HG02840 (cell line): ENCODE data around the gene MRPL14.

ENCODE experiments used
- ATAC-seq: cut with Tn5 transposase; IDR thresholded peaks from one replicate; pipeline ENCODE4 v1.9.1; 2021; ENCODE audit warnings: mild to moderate bottlenecking, moderate library complexity, moderate number of reproducible peaks; ENCODE audit not compliant: unreplicated experiment, low FRiP score

MRPL14 gene

DNA sequence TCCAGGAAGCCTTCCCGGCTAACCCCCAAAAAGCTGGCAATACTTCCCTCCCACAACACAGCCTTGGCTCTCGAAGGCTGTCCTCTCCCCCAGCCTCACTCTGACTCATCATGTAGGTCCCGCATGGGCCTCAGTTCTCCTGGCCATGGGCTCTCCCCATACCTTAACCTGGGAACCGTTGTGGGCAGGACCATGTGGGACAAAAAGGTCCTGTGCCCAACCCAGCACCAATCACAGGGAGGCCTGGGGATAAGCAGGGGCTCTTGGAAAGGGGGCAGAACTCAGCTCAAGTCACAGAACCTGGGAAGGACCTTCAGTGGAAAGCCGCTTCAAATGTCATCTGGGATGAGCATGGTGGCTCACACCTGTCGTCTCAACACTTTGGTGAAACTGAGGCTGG is 45.5 kb downstream of the MRPL14 start:
- no peak for ATAC-seq

DNA sequence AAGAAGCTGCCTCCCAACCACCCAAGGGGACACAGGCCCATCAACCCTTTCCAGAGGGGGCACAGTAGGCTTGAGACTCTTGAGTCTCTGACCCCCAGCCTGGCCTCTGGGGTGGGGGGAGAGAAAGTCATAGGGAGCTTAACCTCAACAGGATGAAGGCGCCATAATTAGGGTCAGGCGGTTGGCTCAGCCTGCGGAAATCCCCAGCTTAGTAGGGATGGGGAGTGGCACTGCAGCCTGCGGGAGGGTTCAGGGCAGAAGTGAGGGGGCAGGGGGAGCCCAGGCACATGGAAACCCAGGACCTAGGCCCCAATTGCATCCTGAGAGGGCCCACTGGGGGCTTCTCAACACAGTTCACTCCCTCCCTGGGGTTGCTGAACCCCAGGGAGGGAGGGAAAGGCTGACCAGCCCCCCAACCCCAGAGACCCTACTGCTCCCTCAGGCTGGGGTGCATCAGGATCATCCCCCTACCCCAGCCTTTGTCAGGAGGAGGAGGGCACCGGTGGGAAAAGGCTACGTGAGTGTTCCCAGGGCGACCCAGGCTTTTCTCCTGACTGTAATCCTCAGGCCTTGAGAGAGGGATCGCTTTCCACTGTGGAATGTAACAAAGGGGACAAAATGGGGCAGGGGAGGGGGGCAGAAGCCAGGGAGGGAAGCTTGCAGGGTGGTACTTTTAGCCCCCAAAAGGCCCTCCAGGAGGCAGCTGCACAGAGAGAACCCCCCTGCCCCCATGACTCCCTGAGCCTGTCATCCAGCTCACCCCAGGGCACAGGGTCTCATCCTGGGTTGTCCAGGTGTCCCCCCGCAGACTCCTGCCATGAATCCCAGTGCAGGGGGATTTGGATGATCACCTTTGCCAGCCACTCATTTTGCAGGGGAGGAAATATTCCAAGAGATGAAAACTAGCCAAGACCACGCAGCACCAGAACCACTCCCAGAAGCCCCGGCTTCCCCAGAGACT is 46.4 kb downstream of the MRPL14 start:
- ATAC-seq: no peak

DNA sequence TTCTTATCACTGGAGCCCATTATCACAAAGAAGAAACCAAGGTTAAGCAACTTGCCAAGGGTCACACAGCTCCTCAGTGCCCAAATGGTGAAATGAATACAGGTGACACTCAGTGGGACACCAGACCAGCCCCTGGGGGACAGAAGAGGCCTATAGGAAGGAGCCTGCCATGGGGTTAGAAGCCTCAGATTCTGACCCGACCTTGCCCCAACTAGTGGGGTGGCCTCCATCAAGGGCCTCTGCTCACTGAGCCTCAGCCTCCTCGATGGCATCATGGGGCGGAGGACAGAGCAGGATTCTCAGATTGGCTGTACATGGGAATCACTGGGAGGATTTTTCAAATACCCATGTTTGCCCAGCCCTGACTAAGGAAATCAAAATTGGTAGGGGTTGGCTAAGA is 47.6 kb downstream of the MRPL14 start:
- ATAC-seq: no peak

DNA sequence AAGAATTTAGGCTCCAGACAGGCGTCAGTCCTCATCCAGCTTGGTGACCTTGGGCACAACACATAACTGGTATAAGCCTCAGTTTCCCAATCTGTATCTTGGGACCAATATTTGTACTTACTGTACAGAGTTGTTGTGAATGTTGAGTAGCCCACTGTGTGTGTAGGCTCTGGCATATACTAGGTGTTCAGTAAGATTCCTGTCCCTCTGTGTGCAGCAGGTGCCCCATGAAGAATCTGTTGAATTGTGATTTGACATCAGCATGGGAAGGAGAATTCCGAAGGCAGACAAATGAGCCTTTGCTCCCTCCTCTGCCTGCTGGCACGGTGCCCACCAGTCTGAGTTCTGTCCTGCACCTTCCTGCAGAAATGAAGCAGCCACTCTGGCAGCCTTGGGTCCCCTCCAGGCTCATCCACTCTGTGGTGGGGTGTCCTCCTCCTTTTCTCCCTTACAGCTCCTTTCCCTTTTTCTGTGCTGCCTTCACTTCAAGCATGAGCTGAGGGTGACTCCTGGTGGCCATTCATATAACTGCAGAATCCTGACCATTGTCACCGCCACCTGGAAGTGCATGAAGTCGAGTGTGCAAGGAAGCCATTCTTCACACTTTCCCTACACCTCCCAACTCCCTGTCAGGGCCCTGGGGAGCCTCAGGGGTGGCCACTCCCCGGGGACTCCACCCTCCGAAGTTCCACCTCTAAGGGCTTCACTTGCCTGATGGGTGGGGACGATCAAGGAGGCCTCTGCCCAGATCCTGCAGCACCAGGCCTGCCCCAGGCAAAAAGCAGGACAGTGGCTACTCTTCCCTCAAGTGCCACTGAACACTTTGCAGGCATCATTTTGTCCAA is 48.2 kb downstream of the MRPL14 start:
- no peak for ATAC-seq

DNA sequence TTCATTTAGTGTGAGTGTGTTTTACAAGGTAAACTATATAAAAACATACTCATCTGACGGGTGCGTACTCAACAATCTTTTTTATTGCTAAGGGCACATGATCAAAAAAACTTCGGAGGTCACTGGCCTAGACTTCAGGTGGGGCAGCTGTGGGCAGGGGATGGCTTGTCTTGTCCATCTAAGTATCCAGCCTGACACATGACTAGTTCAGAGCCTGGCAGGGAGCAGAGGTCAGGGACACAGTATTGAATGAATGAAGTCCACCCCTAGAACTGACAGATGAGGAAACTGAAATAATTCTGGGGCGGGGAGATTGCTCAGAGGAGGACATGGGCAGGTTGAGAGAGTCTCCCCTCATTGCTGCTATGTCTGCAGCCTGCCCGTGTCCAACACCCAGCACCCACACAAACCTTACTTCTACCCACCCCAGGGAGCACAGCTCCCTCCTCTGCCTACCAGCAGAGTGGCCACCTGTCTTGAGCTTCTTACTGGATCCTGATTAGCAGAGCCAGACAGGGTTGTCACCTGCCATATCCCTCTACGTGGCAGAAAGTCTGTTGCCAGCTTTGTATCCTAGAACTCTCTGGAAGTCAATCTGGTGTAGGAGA is 48.9 kb downstream of the MRPL14 start:
- ATAC-seq: no peak

DNA sequence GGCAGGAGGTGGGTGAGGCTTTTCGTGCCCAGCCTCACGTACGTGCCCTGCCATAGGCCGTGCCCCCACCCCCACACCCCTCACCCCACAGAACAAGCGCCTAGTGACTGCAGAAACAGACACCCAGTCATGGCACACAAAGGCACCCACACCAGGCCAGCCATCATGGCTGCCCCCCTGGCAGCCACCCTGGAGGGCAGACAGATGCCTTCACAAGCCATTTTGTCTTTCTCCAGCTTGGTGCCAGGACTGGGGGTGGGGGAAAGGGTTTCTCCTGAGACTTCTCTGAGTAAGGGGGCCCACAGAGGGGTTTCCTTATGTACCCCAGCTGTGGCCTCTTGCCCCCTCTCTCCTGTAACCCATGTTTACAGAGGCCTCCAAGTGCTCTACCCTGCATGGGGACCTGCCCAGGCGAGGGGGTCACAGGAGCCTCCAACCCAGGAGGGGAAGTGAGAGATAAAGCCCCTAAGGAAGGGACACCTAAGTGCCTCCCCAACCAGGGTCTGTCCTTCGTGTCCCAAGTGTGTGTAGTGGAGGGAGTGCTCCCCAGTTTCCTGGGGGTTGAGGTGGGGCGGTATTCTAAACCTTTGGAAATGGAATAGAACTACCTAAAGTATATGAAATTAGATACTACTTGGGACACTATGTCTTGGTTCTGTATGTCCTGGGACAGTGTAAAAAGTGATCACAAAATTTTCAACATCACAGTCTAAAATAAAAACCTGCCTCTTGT is 49.9 kb downstream of the MRPL14 start:
- ATAC-seq: no peak

DNA sequence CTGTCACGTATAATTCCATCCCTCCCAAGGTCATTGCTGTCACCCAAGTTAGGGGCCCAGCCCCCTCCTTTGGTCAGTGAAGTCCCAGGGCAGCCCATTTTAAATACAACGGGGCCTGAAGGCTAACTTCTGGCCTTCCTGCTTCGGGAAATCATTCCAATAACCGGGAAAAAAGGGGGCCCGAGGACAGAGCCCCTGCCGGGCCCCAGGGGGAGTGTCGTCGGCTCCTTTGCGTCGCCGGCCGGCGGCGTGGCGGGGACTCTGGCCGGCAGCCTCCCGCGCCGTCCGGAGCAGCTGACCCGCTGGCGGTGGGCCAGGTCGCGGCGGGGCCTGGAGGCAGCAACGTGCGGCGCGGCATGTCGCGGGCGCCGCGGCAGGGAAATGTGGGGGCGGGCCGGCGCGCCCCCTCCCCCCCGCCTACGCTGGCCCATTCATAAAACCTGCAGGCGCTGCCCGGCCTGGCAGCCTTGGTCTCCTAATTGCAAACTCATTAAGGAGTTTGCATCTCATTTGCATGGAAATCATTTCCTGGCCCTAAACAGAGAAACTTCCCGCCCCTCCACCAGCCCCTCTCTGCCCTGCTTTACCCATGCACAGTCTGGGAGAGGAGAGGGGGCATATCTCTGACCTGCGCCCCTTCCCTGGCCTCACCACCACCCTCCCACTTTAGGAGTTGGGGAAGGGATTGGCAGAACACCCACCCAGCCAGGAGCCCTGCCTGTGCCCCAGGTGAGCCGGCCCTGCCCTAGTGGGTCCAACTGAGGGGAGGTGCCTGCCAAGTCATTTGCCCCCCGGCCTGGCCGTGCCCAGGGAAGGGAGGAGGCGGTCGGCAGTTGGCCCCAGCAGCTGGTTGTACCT is 50.7 kb downstream of the MRPL14 start:
- no peak for ATAC-seq

DNA sequence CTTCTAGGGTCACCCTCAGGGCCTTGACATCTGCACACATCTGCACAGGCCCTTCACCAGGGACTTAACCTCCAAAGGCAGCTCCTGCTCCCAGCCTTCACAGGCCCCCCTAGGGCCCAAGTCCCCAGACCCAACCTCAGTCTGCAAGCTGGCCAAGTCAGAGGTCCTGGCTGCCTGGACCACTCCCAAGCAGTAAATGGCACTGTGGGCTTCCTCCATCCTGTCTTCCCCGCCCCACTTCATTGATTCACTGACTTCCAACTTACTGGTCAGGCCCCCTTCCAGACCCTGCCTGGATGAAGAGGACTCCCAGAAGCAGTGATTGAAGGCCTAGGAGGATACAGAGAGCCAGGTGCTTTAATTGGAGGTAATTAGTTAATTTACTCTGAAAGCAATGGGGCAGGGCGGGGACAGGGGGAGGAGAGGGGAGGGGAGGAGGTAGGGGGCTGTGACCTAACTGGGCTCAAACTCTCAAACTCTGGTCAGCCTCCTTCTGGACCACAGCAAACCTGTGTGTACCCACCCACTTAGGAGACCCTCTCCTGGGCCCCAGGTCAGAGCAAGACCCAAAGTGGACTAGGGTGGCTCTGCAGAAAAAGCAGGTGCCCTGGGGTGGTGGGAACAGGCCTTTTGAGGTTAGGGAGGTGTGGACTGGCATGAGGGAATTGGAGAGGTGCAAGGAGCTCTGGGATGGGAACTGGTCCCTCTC is 51.5 kb downstream of the MRPL14 start:
- ATAC-seq: no peak

DNA sequence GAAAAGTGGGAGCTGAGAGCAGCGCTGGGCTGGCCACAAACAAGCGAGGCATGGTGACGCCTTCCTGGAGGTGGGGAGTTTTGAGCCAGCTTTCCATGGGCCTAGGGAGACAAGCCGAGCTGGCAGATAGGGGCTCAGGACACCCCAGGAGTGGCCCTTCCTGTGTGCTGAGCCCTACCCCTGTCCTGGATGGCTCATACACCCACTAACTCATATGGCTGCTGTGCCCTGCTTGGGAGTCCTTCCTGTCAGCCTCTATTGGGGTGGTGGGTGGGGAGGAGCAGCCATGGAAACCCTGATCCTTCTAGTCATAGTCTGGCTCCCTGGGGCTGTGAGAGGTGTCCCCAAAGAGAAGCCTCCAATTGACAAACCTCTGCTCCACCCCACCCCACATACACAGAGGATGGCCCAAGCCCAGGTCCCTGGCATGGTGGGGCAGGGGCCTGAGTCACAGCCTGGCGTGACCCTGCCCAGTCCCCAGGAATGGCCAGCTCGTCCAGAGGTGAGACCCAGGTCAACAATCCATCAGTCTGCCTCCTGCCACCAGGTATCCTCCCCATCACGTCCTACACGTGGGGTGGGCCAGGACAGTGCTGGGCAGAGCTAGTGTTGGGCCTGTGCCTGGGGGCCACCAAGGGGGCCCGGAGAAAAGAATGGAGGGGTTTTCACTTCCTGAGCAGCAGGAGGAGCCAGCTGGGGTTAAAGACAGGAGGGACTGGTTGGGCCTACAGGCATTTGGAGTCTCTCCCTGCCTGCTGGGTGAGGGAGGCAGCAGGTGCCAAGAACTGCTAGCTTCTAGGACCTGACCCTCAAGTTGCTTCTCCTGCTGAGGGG is 52.2 kb downstream of the MRPL14 start:
- ATAC-seq: no peak

DNA sequence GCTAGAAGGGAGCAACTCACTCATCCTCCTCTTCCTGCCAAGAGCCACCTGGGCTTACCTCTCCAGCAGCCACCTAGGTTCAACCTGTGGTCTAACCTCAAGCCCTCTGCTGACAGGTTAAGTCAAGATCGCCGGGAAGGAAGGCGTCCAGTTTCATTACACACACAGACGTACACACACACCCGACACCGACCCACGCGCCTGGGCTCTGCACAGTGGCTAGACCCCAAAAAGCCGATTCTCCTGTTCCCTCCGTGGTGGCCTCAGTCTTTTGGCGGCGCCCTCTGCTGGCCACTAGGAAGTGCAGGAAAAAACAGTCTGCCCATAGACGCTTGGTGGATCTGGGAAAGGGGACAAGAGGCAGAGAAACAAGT is 52.8 kb downstream of the MRPL14 start:
- ATAC-seq: no peak

DNA sequence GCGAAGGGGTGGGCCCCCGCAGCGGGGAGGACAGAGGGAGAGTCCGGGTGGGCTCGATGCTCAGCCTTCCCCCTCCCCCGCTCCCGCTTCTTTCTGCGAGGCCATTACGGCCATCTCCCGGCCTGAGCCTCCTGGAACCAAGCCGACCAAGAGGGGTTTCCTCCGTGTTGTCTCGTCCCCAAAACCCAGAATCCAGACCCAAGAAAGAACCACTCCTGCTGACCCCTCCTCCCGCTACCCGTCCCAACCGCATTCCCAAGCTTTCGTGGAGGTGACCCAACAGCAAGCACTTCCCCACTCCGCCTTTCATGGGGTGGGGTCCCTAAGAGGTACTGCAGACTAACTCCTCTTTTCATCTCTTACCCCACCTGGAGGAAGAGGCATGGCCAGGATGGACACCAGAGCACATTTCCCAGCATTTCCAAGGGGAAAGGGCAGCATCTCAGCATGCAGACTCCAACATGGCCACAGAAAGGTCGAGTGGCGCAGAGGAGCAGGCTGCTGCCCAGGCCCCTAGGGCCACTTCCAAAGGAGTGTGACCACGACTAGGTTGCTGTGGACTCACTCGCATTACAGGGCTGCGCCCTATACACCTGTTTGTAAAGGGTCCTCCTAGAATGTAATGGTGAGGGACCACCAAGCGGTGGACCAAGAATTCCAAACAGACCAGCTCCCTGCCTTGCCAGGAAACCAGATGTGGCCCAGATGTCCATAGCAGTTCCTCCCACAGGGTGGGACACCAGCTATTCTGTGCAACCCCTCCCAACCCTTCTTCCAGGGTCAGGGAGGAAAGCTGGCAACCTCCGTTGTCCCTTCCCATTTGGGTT is 53.4 kb downstream of the MRPL14 start:
- ATAC-seq: no peak

DNA sequence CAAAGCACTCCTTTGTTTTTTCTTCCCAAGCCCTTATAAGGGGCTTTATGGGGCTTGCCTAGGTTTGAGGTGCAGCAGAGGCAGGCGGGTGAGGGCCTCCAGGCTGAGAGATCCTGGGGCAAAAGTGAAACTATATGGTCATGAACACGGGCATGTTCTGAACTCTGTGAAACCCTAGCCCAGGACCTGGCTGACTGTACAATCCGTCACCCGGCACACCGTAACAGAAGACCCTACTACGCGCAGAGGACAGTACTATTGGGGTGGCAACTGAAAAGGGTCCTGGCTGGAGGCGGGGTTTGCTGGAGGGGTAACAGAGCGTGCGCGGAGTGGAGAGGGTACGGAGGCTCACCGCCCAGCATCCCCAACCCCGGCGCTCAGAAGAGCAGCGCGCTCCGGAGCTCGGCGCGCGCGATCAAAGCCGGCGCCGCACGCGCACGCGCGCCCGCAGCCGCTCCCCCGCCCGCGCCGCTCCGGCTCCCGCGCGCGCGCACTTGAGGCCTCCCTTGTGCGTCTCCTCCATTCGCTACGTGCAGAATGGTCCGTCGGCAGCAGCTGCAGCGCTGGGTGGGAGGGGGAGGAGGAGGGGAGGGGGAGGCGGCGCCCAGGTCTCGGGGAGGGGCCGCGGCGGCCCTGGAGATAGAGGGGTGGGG is 54.2 kb downstream of the MRPL14 start:
- peak; percentile 52 for ATAC-seq

DNA sequence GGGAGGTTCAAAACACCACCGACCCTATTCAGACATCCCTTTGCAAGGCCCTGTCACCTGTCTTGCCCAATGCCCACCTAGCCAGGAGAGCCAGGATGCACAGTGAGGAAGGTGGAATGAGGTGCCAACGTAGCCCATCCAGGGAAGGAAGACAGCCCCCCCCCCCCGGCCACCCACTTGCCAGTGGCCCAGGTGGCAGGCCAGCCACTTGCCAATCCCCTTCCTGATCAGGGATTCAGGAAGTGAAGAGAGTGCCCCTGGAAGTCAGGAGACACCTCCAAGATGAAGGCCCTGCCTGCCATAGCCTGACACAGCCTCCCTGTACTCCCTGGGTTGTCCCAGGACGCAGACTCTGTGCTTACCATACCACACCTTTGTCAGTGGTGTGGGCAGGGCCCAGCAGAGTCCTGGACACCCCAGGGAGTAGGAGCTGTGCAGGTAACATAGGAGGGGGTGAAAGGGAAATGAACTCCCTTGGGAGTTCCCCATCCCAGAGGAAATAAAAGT is 54.7 kb downstream of the MRPL14 start:
- no peak for ATAC-seq

DNA sequence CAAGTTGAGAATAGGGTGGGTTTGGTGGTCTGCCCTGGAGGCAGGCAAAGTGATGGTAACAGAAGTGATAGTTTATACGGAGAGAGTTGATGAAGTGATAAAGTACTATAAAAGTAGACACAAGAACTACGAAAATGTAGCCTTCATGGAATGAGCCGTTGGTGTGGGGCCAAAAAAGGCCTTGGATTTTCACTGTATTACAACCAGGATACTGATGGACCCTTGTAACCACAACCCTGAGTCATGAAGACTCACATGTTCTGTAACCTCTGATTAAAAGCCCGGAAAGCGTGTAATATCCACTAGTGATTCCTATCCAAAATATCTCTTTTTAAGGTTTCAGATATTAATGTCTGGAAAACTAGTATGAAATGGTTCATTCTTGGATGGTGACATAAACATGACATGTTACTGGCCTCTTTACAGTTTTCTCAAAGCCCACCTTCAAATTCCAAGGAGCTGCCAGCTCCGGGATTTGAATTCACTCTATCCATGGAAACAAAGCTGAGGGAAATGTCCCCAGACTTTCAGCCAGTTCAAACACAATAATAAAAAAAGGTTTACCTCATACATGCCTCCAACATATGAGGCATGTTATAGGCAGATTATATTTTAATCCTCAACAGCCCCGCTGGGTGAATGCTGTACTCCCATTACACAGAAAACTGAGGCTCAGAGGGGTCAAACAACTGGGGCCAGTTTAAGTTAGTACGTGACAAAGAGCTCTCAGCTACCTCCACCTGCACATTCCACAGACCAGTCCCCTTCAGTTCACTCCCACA is 55.4 kb downstream of the MRPL14 start:
- no peak for ATAC-seq

DNA sequence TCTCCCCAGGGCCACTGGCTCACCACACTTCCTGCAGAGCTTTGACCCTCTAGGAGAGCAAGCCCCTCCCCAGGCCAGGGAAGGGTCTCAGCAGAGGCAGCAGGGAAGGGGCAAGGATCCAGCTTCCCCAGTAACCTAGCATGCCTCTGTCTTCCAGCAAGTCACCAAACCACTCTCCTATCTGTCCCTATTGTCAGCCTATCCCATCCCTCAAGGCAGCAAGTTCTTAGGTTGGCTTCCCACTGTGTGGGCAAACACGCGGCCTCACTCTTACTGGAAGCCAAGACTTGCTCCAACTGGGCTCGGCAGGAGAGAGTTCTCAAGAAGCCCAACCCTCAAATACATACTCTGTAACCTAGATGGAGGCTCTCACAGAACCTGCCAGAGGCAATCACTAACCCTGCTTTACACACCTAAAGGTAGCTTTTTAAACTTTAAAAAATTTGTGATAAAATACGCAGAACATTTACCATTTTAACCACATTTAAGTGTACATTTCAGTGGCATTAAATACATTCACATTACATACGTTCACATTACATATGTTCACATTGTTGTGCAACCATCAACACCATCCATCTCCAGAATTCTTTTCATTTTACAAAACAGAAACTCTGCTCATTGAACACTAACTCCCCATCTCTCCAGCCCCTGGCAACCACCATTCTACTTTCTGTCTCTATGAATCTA is 58.5 kb downstream of the MRPL14 start:
- ATAC-seq: no peak
